ENCODE results near the gene ZRANB3.

Gene ZRANB3

DNA sequence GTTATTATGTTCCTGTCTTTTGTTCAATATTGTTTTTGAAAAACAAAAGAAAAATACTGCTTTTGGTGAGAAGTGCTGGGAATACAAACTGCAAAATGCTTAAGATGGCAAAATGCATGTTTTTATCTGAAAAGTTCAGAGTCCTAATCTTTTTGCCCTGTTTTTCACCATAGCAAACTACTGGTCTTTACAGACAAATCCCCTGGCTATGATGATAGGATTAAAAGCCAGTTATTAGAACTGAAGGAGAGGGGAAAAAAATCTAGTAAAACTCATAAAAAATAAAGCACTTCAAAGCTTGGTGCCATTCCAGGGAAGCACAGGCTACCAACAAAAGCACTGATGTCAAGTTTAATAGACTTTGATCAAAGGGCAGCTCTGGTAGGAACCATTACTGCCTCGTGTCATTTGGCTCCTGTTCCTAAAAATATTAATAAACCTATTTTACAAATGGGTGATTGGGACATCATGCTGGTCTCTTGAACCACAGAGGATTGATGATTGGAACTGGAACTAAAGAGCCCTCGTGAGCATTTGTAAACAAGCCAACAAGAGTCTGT lies 284.2 kb downstream of the ZRANB3 start:
- no peak for DNase-seq

- DNase-seq: peak; percentile 63
These were observed 285.9 kb downstream of the ZRANB3 start for GRCh38 chr2:135245071-135245470.

DNA sequence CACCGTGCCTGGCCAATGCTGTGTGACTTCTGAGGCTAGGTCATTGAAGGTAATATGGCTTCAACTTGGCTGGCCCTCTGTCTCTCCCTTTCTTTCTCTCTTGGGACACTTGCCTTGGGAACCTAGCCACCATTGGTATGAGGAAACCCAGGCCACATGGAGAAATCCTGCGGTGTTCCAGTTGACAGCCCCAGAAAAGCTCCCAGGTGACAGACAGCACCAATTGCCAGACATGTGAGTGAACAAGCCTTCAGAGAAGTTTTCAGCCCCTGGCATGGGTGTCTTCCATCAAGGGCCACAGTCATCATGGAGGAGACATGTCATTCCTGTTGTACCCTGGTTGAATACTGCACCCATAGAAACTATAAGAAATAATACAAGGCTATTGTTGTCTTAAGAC lies 292.4 kb downstream of the ZRANB3 start:
- no peak for DNase-seq

DNA sequence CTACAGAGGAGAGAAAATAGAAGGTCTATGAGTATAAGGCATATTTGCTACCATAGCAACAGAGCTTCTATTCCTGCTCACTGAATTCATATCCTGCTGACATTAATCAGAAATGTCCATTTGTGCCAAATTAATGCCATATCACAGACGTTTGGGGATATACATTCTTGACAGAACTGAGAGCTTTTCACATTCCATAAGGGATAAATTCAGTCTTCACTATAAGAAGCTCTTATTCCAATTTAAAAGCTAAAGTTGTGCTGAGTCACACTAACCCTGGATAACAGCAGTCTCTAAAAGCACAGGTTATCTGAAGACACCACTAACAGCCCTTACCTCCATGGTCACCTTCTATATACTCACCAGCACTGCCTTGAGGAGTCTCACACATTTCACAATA lies 300.9 kb downstream of the ZRANB3 start:
- no peak for DNase-seq

GRCh38 chr2:135227386-135227785 lies 303.6 kb downstream of the ZRANB3 start:
- DNase-seq: no peak

GRCh38 chr2:135226961-135227360 lies 304.1 kb downstream of the ZRANB3 start:
- DNase-seq: no peak

- DNase-seq: no peak
These were observed 305.2 kb downstream of the ZRANB3 start for GRCh38 chr2:135225781-135226180.

DNA sequence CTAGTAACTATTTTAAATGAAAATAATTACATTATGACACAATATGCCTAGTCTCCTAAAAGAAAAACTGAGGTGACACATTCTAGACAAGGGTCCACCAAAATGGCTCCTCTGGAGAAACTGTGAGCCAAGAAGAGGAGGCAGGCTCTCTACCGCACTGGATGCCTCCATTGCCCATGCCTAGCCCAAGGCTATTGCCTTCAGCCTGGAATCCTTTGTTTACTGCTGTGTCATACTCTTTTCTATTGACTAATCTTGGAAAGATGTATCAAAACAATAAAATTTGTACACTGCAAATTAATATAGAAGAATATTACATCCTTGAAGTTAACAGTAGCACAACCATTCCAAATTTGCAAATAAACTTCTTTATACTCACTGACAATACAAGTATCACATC lies 311.8 kb downstream of the ZRANB3 start:
- no peak for DNase-seq

DNA sequence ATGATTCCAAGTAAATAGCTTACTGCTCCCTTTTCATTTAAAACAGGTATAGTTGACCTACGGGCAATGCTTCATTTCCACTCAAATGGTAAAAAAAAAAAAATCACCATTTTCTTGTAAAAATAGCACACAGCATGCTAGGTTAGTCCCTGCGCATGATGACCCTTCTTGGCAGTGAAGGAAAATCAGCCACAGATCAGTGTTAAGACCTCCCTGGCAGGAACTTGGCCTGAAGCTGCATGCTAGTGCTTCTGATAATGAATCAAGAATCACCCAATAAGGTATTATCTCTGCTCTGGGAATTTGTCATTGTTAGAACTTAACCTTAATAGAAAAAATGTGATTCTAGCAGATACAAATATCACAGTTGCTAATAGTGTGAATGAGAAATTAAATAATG lies 312.6 kb downstream of the ZRANB3 start:
- DNase-seq: no peak

DNA sequence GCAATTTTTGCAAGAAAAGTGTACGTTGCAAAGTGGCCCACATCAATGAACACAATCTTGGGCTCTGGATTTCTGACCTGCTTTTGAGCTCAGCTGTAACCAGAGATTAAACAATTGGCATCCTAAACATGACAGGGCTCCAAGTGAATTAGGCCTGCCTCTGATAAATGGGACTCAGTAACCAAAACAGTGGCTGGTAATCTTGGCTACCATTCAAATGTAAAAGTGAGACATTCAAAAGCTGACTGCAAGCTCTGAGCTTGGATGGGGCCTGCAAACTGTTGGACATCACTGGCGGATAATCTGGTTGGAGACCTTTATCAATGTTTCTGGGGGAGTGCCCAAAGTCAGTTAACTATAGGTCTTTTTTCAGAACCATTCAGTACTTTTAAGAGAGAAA lies 318.3 kb downstream of the ZRANB3 start:
- DNase-seq: no peak

DNA sequence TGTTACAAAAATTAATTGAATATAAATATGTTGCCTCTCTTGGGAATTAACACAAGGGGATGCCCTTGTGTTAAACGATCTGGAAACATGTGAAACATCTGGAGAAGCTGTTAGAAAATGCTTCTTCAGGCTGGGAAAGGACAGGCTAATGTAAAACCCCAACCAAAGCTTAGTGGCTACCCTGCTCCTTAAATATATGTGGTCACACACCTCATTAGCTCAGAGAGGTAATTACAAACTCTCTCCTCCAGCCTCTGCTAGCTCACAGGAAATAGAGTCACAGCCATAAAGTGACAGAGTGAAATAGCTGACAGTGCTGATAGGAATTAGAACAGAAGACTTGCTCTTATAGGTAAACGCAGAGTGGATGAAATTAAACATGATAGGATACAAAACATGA lies 323.0 kb downstream of the ZRANB3 start:
- DNase-seq: no peak

GRCh38 chr2:135203944-135204343 lies 327.1 kb downstream of the ZRANB3 start:
- no peak for DNase-seq

DNA sequence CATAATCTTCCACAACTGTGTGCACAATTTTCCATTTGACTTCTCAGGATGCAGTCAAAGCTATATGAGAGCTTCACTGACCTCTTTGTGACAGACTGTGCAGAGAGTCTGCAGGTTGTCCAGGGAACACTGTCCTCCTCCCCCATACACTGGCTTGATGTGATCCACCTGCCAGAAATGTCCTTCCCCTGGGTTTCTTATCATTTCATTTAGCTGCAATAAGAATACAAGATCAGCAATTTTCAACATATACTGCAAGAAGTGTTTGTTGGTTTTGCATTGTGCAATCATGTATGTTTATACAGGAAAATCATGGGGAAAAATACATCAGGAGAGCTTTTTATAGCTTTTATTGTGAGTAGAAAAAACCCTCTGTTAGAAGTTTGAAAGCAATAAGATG lies 328.3 kb downstream of the ZRANB3 start:
- DNase-seq: no peak

DNA sequence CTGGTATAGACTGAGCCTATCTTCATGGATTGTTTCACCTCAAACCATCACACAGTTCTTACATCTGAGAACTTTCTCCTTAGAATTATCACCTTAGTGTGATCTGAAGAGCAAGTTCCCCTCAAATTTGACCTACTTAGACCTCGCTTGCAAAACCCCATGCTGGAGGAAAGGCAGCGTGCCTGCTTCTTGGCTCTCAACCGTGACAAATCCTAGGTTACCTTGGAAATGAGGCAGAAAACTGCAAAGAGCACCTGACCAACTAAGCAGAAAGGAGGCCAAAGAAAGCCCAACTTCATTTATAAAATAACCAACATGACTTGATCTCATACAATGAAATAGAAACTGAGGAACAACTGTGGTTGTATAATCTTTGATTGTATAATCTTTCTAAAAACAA lies 332.5 kb downstream of the ZRANB3 start:
- no peak for DNase-seq

- DNase-seq: no peak
These were observed 340.2 kb downstream of the ZRANB3 start for GRCh38 chr2:135190799-135191198.

DNA sequence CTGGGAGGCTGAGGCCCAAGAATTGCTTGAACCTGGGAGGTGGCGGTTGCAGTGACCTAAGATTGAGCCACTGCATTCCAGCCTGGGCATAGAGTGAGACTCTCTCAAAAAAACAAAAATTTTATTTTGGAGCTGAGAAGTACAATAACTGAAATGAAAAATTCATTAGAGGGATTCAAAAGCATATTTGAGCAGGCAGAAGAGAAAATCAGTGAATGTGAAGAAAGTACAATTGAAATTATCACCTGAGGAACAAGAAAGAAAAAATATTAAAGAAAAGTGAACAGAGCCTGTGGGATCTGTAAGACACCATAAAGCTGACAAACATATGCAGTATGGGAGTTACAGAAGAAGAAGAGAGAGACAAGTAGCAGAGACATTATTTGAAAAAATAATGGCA lies 341.9 kb downstream of the ZRANB3 start:
- no peak for DNase-seq

- DNase-seq: no peak
These were observed 343.7 kb downstream of the ZRANB3 start for GRCh38 chr2:135187270-135187669.

DNA sequence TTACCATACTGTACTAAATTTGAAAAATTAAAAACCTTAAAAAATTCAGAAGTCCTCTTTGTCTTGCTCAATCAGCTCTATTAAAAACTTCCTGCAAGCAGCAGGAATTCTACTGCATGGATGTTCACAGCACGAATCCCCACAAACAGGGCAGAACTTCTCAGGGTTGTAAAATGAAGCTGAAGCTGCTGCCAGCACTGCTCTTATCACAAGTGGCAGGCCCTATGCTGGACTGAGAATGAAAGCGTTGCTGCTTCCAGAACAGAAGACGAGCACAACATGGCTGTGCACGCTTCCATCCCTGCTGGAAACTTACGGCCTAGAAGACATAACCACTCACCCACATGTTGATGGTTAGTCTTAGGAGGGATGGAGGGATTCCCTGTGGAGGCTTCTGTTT lies 345.0 kb downstream of the ZRANB3 start:
- DNase-seq: no peak

DNA sequence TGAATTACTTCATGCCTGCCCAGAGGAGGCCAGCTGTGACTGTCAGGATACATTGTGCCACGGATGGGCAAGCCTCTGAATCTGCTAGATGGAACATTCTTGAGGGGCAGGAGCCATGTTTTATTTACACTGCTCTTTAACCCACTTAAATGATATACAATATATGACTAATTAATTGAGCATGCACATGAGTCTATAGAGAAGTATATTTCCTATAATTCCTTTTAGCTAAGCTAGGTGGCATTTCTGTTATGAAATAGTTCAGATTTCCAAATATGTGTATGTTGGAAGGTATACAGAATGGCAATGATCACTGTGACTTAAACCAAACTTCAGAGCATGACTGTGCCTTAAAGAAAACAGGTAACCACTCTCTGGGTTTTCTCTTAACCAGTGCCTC lies 347.2 kb downstream of the ZRANB3 start:
- DNase-seq: no peak

DNA sequence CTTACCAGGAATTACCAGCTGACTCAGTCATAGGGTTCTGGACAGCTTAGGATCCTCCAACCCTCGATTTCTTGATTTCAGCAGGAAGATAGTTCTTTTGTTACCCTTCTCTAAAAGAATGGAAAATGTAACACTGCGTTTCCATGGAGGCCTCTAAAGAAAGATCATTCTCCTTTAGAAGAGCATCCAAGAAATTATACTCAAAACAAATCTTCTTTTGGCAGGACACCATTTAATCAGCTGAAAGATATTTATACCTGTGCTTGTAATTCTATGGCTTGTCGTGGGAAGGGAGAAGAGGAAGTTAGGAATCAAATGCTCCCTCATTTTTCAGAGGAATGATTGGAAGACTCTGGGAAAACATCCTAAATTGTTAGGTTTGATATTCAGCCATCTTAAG lies 348.4 kb downstream of the ZRANB3 start:
- DNase-seq: no peak

DNA sequence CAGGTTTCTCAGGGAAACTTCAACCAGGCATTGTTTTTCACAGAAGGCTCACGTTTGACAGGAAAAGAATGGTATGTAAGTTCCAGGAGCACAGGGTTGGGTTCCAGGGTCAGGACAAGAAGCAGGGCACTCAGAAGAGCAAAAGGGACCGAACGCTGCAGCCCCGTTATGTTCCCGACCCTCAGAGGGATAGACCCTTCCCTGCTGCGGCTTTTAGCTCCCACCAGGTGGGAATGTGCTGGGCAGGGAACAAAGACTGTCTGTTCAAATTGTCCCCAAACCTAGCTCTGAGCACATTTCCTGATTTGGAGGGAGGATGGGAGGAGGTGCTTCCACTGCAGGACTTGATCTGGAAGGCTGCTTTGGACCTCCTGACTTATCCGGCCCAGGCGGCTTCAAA lies 348.8 kb downstream of the ZRANB3 start:
- no peak for DNase-seq

GRCh38 chr2:135179689-135180088 lies 351.3 kb downstream of the ZRANB3 start:
- DNase-seq: no peak

- DNase-seq: no peak
These were observed 355.8 kb downstream of the ZRANB3 start for GRCh38 chr2:135175177-135175576.

DNA sequence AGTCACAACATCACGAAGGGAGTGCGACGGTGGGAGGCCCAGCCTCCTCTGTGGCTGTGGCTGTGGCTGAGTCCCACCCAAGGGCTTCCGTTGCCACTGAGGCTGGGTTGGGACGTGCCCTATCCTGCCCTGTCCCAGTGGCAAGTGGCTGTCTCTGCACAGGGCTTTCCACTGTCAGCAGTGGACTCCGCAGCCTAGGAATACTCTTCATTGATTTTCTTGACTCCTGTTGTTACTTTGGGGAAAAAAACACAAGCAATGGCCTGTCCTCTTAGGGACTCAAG lies 356.3 kb downstream of the ZRANB3 start:
- DNase-seq: no peak

DNA sequence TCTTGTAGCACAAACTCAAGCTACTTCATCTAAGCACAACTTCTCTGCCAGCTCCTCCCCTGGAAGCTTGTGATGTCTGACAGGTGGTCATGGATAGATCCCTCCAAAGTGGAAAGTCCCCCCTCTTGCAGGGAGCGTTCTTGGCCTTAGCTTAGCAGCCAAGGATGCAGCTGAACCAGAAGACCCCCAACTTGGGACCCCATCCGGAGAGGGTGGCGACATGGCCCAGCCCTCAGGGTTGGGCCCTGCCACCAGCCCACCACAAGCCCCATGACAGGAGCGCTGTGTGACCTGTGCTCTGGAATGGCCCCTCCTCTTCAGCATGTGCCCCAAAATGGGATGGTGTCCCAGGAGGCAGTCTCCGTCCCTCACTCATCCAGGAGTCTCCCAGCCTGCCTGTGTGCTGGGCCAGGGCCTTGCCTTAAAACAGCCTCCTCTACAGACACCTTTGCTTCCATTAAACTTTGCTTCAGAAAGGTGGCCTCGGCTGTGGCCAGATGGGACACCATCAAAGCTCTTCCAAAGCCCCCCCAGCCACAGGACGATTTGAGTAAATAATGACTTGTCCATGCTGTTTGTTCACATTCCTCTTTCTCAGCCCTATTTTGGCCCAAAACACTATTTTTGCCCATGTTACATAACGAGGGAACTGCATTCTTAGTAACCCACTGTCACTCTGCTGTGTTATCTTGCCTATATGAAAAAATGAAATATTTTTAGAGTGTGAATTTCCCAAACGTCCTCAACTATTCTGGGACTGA lies 356.8 kb downstream of the ZRANB3 start:
- DNase-seq: no peak

All from activated CD4-positive, alpha-beta T cell treated with anti-CD3 and anti-CD28 coated beads, Interleukin-2, amount 50 U/mL, for 16 hours (primary cell).